Ramos (cell line): ENCODE measurements around the gene WDR74.

Experiments used
- in situ Hi-C: fragments of 300-500 bp; cut with MboI; formaldehyde crosslinking; loops from one replicate; pipeline ENCODE4 v1.14.3; 2022; ENCODE audit warnings: low sequenced_read_pairs; ENCODE audit not compliant: unreplicated experiment

Gene WDR74

GRCh38 chr11:62843466-62843865 lies 4.1 kb upstream of the WDR74 start:
- in situ Hi-C loops: loop anchor here (25.0 kb wide), 1 partner anchor 1394 kb away; the partner anchor contains the start of genes DNAJC4, FKBP2, NUDT22 and PPP1R14B

- in situ Hi-C loops: loop anchor here (25.0 kb wide), 1 partner anchor 1394 kb away; the partner anchor contains the start of genes DNAJC4, FKBP2, NUDT22 and PPP1R14B
These were observed 3.5 kb upstream of the WDR74 start for GRCh38 chr11:62842891-62843290.

- in situ Hi-C loops: loop anchor here (25.0 kb wide), 1 partner anchor 1395 kb away; the partner anchor contains the start of genes DNAJC4, FKBP2, NUDT22 and PPP1R14B
These were observed 2.9 kb upstream of the WDR74 start for GRCh38 chr11:62842171-62842741.

DNA sequence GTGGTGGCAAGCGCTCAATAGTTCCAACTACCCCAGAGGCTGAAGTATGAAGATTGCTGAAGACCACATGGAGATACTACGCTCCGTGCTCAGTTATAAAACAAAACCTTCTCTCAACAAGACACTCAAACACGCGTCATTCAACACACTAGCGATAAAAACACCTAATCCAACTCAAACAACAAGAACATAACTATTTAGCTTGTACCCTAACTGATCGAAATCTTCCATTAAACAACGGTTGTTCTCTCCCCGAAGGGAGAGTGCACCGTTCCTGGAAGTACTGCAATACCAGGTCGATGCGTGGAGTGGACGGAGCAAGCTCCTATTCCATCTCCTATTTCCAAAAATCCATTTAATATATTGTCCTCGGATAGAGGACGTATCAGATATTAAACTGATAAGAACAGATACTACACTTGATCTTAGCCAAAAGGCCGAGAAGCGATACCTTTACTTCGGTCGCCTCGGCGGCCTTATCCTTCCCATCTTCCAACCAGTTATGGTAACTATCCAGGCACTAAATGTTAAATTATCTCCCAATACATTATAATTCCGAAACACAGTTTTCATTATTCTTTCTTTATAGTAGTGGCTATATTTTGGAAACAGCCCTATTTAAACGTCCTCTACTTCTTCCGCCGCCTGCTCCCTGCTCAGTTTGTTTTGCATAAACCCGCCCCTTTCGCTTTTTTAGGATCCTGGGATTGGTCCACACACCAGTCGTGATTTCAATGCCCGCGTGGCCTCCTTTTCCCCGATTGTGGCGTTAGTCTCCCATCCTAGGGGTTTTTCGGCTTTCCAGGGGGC lies 2.2 kb upstream of the WDR74 start:
- in situ Hi-C loops: loop anchor here (25.0 kb wide), 1 partner anchor 1396 kb away; the partner anchor contains the start of genes DNAJC4, FKBP2, NUDT22 and PPP1R14B

DNA sequence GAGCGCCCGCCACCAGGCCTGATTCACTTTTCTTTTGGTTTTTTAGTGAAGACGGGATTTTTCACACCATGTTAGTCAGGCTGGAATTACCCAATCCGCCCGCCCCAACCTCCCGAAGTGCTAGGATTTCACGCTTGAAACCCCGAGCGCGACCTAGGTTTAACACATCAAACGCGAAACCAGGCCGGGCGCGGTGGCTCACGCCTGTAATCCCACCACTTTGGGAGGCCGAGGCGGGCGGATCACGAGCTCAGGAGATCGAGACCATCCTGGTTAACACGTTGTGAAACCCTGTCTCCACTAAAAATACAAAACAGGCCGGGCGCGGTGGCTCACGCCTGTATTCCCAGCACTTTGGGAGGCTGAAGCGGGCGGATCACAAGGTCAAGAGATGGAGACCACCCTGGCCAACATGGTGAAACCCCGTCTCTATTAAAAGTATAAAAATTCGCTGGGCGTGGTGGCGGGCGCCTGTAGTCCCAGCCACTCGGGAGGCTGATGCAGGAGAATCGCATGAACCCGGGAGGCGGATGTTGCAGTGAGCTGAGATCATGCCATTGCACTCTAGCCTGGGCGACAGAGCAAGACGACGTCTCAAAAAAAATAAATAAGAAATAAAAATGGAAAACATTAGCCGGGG lies 1.5 kb upstream of the WDR74 start:
- in situ Hi-C loops: loop anchor here (25.0 kb wide), 1 partner anchor 1396 kb away; the partner anchor contains the start of genes DNAJC4, FKBP2, NUDT22 and PPP1R14B

GRCh38 chr11:62835336-62835735 lies 4.1 kb downstream of the WDR74 start:
- in situ Hi-C loops: loop anchor here (25.0 kb wide), 1 partner anchor 1402 kb away; the partner anchor contains the start of genes DNAJC4, FKBP2, NUDT22 and PPP1R14B

DNA sequence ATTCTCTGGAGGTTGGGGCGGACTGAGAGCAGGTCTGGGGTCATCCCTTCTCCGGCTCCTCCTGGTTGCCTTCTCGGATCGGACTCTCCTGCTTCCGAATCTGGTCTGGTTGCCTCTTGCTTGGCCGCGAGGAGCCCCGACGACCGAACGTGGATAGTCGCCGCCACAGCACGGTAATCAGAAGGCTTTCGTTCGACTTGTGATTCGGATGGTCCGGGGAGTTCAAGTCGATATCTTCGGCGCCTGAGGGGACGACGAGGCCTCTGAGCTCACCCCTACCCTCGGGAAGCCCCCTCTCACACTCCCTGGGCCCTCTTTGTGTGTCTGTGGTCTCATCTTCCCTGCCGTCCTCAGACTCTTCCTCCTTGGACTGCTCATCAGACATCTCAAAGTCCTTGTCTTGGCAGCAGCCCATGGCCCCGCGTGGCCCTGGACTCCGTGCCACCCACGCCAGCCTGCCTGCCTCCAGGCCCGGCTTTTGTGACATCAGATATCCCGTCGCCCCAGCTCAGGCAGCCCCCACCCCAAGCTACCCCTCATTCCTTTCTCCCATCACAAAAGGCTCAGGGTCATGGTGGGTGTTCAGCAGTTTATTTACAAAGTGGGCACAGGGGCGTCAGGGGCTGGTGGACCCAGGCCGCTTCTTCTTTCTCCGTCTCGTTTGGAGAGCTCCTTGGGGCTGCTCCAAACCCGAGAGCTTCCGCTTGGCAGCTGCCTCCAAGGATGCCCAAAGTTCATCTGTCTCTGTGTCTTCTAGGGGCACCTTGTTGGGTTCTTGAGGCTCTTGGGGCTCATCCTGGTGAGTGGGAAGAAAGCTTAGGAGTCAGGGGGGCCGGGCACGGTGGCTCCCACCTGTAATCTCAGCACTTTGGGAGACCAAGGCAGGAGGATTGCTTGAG lies 6.8 kb downstream of the WDR74 start, which contains the start of gene TEX54:
Gene TEX54 (minus strand): TSS at position 506 of the 899 bp plus-strand sequence.
- in situ Hi-C loops: loop anchor here (25.0 kb wide), 1 partner anchor 1405 kb away; the partner anchor contains the start of genes DNAJC4, FKBP2, NUDT22 and PPP1R14B

GRCh38 chr11:62831520-62832335 lies 7.7 kb downstream of the WDR74 start, which contains the start of gene STX5:
Gene STX5, minus strand, starts transcription at chr11:62832051. Its CDS starts 808 bp downstream, at chr11:62831243.
- in situ Hi-C loops: loop anchor here (25.0 kb wide), 1 partner anchor 1406 kb away; the partner anchor contains the start of genes DNAJC4, FKBP2, NUDT22 and PPP1R14B

DNA sequence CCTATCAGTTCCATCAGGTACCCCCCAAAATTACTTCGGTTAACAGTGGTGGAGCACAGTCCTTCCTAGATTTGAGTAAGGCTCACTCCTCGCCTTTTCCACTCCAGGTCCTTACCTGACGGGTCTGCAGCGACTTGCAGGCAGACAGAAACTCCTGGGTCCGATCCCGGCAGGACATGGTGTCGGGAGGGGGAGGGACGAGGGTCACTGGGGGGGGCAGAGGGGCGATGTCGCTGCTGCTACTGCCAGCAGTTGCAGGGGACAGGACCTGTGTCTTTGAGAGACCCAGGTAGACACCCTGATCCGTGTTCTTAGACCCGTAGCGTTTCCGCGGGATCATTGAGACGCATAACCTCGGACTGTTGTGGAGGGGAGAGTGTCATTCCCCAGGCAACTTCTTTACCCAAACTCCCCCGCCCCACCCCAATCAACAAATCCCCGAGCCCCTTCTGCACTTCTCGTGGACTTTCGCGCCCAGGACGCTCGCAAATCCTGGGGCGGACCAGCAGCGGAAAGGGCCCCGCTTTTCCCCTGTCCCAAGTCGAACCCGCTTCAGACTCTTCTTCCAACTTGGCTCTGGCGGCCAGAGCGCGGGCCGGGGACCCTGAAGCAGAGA lies 8.4 kb downstream of the WDR74 start:
- in situ Hi-C loops: loop anchor here (25.0 kb wide), 1 partner anchor 1406 kb away; the partner anchor contains the start of genes DNAJC4, FKBP2, NUDT22 and PPP1R14B

DNA sequence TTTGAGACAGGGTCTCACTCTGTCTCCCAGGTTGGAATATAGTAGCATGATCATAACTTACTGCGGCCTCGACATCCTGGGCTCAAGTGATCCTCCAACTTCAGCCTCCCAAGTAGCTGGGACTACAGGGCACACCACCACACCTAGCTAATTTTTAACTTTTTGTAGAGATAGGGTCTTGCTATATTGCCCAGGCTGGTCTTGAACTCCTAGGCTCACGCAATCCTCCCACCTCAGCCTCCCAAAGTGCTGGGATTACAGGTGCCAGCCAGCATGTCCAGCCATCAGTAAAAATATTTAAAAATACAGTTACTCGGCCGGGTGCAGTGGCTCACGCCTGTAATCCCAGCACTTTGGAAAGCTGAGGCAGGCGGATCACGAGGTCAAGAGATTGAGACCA lies 11.3 kb downstream of the WDR74 start:
- in situ Hi-C loops: loop anchor here (25.0 kb wide), 1 partner anchor 1409 kb away; the partner anchor contains the start of genes DNAJC4, FKBP2, NUDT22 and PPP1R14B

DNA sequence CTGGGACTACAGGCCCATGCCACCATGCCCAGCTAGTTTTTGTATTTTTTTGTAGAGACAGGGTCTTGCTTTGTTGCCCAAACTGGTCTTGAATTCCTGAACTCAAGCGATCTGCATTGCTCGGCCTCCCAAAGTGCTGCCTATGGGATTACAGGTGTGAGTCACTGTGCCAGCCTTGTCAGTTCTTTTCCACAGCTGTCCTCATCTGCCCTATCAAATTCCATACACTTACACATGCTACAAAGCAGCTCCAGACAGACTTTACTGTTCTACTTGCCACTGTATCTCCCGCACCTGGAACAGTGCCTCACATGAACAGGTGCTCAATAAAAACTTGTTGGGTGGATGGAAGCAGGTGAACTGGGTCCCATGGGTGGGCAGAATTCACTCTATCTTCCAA lies 15.7 kb downstream of the WDR74 start:
- in situ Hi-C loops: no loop called here

DNA sequence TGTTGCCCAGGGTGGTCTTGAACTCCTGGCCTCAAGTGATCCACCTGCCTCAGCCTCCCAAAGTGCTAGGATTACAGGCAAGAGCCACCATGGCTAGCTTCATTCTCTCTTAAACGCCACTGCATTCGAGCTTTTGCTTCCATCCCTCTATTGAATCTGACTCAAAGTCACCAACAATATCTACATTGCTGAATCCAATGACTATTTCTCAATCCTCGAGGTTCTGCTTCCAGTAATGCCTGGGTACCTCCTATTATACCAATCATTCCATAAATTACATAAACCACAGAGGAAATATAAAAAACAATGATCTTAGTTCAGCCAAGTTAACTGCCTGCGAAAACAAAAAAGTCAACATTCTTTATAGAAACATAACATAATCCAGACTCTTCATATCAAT lies 22.3 kb downstream of the WDR74 start:
- in situ Hi-C loops: no loop called here

DNA sequence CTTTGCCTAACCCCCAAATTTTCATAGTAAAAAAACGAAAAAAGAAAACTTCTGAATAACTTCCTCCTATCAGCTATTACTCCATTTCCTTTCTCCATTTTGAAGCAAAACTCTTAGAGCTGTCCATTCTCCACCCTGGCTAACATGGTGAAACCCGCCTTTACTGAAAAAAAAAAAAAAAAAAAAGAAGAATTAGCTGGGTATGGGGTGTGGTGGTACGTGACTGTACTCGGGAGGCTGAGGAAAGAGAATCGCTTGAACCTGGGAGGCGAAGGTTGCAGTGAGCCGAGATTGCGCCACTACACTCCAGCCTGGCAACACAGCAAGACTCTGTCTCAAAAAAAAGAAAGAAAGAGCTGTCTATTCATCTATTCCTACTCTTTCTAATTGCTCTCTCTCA lies 22.8 kb downstream of the WDR74 start:
- in situ Hi-C loops: no loop called here

DNA sequence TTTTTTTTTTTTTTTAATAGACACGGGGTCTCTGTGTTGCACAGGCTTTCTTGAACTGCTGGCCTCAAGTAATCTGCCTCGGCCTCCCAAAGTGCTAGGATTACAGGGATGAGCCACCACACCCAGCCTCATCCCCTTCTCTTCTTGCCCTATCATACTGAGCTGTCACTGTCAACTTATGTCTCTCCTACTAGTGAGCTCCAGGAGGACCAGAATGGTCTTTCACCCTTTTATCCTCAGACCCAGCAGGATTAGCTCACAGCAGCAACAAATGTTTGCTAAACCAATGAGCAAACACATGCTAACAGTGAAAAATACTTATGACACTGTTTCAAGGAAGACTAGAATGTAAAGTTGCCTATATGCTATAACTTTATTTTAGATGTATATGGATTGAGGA lies 27.7 kb downstream of the WDR74 start:
- in situ Hi-C loops: no loop called here

DNA sequence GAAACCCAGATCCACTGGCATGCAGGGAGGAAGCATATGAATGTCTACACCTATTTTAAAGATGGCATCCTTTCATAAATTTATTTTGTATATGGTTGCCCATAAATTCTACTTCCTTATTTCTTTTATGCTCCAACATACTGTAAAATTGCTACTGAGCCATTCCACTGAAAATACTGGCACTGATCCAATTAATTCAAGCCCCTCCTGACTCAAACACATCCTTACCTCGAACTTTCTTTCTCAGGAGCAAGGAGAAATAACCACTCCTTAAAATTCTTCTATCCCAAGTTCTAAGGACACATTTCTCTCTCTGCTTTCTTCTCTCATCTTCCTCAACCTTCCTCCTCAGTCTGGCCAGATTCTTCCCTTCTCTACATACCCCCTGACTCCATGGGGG lies 28.6 kb downstream of the WDR74 start:
- in situ Hi-C loops: no loop called here

GRCh38 chr11:62806611-62807121 lies 32.7 kb downstream of the WDR74 start:
- in situ Hi-C loops: no loop called here

GRCh38 chr11:62805961-62806441 lies 33.4 kb downstream of the WDR74 start:
- in situ Hi-C loops: no loop called here
